ENCODE data around the gene CHTF18.

CHTF18 gene

DNA sequence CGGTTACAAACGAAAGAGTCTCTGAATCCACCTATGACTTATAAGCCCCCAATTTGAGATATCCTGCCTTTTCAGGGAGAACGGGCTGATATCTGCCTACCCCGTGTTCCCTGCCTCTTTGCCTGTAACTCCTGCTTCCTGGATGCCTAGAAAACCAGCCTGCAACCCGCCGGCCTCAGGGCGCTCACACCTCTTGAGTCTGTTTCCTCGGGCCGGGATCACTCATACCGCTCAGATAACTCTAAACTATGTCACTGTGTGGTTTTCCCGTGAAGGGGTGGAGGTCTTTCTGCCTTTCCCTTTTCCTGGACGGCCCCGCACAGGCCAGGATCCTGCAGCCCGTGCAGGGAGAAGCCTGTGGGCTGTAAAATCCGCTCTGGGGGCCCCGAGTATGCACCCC, 10.6 kb upstream of the CHTF18 start:
- H3K4me3 ChIP-seq (ENCODE audit: low read depth, low read length) = no peak overlapping the region
- TF ChIP-seq, protein P1, sequence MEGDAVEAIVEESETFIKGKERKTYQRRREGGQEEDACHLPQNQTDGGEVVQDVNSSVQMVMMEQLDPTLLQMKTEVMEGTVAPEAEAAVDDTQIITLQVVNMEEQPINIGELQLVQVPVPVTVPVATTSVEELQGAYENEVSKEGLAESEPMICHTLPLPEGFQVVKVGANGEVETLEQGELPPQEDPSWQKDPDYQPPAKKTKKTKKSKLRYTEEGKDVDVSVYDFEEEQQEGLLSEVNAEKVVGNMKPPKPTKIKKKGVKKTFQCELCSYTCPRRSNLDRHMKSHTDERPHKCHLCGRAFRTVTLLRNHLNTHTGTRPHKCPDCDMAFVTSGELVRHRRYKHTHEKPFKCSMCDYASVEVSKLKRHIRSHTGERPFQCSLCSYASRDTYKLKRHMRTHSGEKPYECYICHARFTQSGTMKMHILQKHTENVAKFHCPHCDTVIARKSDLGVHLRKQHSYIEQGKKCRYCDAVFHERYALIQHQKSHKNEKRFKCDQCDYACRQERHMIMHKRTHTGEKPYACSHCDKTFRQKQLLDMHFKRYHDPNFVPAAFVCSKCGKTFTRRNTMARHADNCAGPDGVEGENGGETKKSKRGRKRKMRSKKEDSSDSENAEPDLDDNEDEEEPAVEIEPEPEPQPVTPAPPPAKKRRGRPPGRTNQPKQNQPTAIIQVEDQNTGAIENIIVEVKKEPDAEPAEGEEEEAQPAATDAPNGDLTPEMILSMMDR (IDR thresholded peaks at IDR 0.05; ENCODE audit: low read depth, low read length) = no peak

DNA sequence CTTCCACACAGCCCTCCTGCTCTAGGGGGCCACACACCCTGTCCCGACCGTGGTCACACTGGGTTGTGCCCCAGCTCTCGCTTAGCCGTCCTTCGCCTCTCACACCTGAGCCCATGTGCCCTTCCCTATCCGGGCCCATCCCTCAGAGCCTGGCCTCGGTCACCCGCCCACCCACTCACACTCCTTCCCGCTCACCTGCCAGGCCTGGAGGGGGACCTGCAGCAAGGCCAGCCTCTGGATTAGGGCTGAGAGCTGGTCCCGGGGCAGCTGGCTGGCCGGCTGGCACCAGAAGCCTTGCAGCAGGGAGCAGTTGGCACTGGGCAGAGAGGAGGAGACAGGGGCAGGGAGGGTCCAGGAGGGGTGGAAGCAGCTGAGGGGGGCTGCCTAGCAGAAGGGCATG, 10.0 kb upstream of the CHTF18 start:
- TF ChIP-seq, protein P1 (IDR thresholded peaks at IDR 0.05; ENCODE audit: low read depth, low read length) = no peak
- H3K4me3 ChIP-seq (ENCODE audit: low read depth, low read length) = no peak overlapping the region

DNA sequence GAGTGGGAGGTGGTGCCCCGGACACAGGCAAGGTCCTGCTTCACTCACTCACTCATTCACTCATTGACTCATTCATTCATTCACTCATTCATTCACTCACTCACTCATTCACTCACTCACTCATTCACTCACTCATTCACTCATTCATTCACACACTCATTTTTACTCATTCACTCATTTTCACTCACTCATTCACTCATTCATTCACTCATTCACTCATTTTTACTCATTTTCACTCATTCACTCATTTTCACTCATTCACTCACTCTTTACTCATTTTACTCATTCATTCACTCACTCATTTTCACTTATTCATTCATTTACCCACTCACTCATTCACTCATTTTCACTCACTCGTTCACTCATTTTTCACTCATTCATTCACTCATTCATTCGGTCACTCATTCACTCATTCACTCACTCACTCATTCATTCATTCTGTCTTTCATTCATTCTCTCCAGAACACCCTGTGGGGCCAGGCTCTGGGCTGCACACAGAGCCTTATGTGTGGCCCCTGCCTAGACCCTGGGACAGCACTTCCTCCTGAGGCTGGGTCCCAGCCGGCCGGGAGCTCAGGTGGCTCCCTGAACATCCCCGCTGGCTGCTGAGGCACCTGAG, 9.4 kb upstream of the CHTF18 start:
- TF ChIP-seq, protein P1 (IDR thresholded peaks at IDR 0.05; ENCODE audit: low read depth, low read length) = no peak
- H3K4me3 ChIP-seq (ENCODE audit: low read depth, low read length) = no peak overlapping the region

DNA sequence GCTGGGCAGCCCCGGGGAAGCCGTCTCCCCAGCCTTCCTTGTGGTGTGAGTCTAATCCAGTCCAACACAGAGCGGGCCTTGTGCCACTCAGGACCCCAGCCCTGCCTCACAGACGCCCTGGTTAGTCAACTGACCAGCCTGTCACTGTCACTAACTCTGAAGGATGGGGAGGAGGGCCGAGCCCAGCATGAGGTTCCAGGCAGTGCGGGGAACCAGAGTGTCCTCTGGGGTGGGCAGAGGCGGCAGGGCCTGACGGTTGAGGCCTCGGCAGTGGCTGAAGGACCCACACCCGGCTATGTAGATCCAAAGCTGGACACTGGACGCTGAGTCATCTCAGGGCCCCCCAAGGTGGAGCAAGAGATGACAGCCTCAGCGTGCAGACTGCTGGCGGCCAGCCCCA, 8.9 kb upstream of the CHTF18 start:
- no peak overlapping the region for H3K4me3 ChIP-seq (ENCODE audit: low read depth, low read length)
- TF ChIP-seq, protein P1 (IDR thresholded peaks at IDR 0.05; ENCODE audit: low read depth, low read length) = no peak

DNA sequence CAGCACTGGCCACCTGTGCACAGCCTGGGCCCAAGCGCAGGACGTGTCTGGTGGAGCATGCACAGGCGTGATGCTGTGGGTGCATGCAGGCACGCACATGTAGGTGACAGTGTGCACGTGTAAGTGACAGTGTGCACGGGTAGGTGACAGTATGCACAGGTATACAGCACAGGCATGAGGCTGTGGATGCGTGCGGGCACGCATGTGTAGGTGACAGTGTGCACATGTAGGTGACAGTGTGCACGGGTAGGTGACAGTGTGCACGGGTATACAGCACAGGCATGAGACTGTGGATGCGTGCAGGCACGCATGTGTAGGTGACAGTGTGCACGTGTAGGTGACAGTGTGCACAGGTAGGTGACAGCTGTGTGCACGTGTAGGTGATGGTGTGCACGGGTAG, 8.1 kb upstream of the CHTF18 start:
- H3K4me3 ChIP-seq (ENCODE audit: low read depth, low read length) = no peak overlapping the region
- TF ChIP-seq, protein P1 (IDR thresholded peaks at IDR 0.05; ENCODE audit: low read depth, low read length) = no peak

DNA sequence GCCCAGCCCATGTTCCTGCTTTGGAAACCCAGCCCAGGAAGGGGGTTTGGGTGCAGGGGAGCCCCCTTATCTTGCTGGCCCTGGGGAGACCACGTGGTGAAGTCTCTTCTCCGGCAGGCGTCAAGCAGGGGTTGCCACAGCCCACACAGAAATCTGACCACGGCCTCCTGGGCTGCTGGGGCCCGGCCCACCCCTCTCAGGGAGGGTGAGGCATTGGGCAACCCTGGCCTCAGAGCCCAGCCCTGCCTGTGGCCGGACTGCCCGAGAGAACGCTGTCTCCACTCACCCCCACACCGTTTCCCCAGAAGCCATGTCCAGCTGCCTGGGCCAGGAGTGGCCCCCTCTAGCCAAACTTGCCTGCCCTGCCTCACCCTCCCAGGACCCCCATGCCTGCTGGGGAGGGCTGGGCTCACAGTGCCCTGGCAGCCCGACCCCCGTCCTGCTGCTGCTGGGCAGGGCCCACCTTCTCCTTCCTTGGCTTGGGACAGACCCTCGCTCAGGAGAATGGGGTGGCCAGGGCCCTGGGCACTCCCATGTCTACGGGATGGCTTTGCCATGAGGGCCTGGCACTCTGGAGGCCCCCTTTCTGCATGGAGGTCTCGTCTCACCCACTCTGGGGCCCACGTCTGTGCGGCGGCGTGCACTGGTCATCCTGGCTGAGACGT, 6.9 kb upstream of the CHTF18 start:
- H3K4me3 ChIP-seq (ENCODE audit: low read depth, low read length) = no peak overlapping the region
- TF ChIP-seq, protein P1 (IDR thresholded peaks at IDR 0.05; ENCODE audit: low read depth, low read length) = no peak

DNA sequence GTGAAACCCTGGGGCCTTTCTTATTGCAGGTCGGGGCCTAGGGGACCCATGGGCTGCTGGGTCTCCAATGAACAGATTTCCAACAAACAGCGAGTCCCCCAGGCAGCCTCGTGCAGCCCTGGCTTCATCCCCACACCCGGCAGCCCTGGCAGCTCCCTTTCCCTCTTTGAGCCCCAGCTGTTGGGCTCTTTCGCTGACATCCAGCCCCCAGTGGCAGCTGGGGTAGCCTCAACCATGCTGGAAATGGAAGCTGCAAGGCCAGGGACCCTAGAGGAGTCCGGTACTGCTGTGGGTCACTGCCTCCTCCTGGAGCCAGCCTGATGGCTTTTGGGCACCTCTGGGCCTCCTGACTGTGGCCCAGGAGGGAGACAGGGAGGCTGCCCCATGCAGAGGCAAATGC, 6.2 kb upstream of the CHTF18 start:
- no peak overlapping the region for H3K4me3 ChIP-seq (ENCODE audit: low read depth, low read length)
- TF ChIP-seq, protein P1 (IDR thresholded peaks at IDR 0.05; ENCODE audit: low read depth, low read length) = no peak

Measured in WI38 (cell line).